Effector CD4-positive, alpha-beta T cell (primary cell): ENCODE data around the gene RPL4.
"Not testable (repeated sequence)": the region's sequence is repeated elsewhere in the genome, so short reads cannot be mapped to it uniquely, and the experiment has no call there.

Experiments
- DNase-seq: peaks from one replicate; pipeline ENCODE4 v3.0.0-alpha.2; 2020

RPL4 gene

DNA sequence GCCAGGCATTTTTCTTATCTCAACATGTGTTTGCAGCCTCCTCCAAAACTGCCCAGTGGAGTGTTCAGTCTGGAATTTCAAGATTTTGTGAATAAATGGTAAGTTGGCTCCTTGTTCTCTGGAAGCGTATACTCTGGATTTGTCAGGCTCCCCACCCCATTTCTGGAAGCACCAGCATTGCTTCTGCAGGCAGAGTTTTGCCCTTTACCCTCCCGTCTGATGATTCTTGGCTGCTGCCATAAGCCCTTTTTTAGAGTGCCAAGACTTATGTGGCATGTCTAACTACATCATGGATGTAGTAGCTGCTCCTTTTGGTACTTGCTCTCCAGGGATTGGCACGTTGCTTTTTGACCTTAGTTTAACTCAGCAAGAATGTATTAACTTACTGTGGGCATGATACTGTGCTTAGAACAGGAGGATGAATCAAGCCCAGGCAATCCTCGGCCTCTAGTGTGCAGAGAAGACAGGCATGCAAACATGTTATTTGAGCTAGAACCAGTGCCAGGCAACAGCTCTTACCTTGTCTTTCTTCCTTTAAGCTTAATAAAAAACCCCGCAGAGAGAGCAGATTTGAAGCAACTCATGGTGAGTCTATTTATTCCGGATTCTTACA, 15.4 kb downstream of the RPL4 start:
- DNase-seq: no peak

GRCh38 chr15:66488525-66488924, 16.1 kb downstream of the RPL4 start:
- no peak for DNase-seq

DNA sequence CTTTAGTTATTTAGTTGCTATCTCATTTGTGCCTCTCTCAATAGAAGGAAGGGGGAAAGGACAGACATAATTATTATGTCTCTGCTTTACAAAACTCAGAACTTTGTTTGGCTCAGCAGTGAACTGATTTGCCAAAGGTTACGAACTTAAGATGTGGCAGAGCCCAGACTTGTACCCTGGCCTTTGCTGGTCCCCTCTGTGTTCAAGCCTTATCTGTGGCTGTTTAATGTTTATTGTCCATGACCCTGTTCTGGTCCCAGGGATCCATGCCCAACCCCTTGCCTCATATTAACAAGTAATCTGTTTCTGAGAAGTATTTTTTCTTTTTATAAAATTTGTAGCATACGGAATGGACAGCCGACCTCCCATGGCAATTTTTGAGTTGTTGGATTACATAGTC, 17.8 kb downstream of the RPL4 start:
- no peak for DNase-seq

GRCh38 chr15:66484539-66485112, 20.0 kb downstream of the RPL4 start:
- no peak for DNase-seq

DNA sequence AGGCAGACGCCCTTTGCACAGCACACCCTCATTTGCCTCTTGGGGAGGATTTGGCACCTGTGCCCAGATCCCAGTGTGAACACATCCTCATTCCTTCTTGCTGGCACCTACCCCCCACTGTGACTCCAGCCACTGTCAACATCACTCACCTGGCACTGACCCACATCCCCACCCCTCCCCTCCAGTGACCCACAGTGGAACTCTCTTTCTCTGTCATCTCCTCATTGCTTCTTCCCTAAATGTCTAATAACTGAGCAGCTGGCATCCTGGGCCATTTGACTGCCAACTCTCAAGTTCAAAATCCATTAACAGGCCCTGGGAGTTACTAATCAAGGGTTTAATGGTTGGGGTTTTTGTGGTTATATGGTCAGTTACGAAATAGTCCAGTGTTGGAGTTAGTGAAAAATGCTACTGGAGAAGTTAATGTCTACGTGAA, 21.5 kb downstream of the RPL4 start:
- DNase-seq: no peak

DNA sequence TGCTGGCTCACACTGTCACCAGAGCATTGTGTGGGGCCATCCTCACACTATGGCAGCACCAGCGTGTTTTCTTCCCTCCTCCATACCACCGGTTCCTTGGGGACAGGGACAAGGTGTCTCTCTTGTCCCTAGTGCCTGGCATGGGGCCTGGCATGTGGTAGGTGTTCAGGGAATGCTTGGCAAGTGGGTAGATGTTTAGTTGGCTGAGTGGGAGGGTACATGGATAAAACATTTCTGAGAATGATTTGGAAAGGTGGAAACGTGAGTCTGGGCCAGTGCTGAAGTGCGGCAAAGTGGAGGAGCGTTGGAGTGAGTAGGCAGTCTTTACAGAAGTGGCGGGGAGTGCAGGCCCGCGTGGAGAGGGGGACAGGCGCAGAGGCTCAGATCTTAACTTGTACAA, 22.1 kb downstream of the RPL4 start:
- DNase-seq: no peak

DNA sequence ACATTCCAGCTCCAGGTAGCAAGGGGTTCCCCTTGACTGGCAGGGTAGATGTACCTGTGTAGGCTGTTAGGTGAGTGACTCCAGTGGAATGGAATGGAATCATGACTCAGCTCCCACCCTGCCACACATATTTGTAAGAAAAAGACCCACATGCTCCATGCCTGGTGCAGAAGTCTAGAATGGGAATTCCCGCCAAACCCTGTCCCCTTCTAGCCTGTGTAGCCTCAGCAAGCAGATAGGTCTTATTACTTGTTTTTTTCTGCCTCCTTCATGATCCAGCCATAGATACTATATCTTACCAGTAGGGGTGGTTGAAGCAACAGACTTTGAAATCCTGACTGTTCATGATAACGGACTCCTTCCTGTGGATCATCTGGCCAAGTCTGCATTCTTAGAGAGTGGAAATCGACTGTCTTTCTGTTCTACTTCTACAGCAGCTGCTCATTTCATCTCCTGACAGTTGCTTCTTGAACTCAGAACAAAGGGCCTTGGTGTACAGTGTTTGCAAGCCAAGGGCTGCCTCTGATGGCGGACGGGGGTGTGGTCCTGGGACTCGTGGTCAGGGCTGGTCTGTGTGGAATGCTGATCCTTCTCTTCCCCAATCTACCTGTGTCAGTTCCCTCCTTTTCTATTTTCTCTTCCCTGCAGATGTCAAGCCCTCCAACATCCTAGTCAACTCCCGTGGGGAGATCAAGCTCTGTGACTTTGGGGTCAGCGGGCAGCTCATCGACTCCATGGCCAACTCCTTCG, 23.4 kb downstream of the RPL4 start:
- no peak for DNase-seq

DNA sequence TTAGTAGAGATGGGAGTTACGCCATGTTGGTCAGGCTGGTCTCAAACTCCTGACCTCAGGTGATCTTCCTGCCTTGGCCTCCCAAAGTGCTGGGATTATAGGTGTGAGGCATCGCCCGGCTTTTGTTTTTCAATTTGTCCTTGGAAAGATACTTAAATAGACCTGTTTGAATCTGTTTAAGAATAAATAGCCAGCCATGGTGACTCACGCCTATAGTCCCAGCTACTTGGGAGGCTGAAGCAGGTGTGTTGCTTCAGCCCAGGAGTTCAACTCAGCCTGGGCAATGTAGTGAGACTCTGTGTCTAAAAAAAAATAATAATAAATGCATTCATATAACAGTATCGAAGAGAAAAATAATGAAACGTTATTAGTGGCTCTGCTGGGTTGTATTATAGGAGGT, 24.4 kb downstream of the RPL4 start:
- DNase-seq: no peak

DNA sequence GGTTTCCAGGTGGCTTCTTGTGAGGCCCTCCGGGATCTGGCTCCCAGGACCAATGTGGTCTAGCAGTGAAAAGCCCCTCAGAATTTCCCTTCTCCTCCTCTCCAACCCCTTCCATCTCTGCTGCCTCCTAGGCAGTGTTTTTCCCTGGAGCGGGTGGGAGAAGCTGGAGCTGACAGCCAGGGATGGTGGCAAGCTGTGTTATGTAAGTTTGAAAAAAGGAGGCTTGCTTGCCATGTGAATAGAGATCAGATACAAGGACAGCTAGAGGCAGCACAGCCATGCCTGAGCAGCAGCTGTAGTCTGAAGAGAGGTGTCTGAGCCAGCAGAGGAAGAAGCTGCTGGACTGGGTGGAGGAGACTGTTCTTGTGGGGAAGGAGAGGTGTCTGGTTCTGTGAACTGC, 27.6 kb downstream of the RPL4 start:
- DNase-seq: no peak

GRCh38 chr15:66476535-66476934, 28.1 kb downstream of the RPL4 start:
- DNase-seq: no peak

DNA sequence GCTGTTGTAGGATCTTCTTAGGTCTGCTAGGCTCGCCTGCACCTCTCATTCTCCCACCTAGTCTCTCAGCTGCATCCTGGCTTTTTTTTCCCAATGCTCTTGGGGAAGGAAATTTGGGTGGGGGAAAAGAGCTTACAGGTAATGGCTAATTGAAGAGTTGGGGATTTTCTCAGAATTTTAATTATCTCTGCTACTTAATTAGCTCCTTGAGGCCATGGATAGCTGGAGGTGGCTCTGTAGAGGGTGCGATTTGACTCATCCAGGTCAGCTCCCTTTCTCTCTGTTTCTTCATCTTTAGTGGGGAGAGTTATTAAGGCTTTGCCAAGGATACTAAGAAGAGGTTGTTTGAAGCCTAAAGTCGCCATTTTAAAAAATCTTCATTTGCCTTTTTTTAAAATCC, 29.7 kb downstream of the RPL4 start:
- DNase-seq: no peak

DNA sequence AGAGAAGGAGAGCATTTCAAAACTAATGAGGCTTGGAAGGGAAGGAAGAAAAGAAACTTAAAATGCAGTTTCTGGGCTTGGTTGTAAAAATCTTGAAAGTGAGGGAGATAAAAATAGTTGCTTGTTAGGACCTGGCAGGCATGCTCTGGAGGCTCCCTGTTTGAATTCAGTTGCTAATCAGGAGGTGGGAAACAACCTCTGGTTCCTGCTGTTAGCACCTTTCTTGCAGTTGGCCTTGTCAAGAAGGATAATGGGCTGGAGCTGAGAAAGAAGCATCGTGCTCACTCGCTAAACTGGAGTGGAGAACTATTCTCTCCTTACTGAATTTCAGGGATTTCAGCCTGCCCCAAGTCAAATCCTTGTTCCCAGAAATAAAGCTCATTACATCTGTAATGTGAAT, 30.5 kb downstream of the RPL4 start:
- no peak for DNase-seq

DNA sequence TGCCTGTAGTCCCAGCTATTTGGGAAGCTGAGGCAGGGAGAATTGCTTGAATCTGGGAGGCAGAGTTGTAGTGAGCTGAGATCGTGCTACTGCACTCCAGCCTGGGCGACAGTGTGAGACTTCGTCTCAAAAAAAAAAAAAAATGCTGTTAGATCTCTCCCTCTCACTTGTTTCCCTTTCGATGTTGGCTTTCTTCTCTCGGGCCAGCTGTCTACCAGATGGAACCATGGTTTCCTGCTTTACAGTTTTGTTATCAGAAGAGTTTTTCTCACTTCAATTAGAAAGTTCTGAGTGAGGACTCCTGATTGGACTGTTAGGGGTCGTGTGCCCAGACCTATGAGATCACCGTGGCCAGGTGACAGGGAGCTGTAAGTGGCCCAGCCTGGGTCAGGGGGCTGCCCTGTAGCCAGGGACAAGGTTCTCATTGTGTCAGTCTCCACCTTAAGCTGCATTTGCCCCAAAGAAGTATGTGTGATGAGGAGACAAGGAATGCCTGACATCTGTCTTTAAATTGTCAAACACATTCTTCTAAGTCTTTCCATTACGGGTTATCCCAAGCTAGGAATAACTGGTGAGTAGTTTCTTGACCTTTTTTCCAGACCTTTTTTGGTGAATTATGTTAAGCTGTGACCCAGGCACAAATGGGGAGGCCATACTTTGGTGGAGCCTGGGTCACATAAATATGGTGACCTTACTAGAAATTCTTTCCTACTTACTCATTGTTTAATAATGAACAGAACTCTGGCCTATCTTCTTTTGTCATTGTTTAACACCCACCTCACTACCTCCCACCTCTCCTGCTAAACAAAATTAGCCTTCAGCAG, 32.3 kb downstream of the RPL4 start:
- peak; percentile 14 for DNase-seq

GRCh38 chr15:66470825-66471224, 33.8 kb downstream of the RPL4 start:
- not testable (repeated sequence) for DNase-seq

GRCh38 chr15:66467162-66468040, 37.3 kb downstream of the RPL4 start:
- DNase-seq: not testable (repeated sequence)

DNA sequence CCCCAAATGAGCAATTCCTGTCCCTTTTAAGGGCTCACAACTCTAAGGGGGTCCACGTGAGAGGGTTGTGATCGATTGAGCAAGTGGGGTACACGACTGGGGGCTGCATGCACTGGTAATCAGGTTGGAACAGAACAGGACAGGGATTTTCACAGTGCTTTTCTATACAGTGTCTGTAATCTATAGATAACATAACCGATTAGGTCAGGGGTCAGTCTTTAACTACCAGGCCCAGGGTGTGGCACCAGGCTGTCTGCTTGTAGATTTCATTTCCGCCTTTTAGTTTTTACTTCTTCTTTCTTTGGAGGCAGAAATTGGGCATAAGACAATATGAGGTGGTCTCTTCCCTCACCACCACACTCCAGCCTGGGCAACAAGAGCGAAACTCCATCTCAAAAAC, 39.4 kb downstream of the RPL4 start:
- DNase-seq: not testable (repeated sequence)

DNA sequence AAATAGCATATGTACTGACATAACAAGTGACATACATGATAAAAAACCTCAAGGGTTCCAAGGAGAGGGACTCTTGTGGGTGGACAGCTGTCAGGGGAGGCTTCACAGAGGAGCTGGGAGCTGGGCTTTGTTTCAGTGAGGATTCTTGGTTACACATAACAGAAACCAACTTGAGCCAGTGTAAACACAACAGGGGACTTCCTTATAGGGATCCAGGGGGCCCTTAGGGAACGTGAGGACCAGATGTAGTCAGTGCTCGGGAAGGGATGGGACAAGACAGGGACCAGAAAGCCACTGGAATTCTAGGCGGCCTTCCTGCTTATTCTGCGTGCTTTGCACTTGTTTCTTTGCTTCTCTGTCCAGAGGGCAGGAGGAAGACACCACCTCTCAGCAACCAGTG, 42.0 kb downstream of the RPL4 start:
- no peak for DNase-seq

- DNase-seq: no peak
Observed at GRCh38 chr15:66461917-66462316, 42.7 kb downstream of the RPL4 start.

GRCh38 chr15:66461294-66461693, 43.4 kb downstream of the RPL4 start:
- DNase-seq: not testable (repeated sequence)

- DNase-seq: no peak
Observed at GRCh38 chr15:66459818-66460615, 44.6 kb downstream of the RPL4 start.

GRCh38 chr15:66456211-66456610, 48.4 kb downstream of the RPL4 start:
- no peak for DNase-seq

- no peak for DNase-seq
Observed at GRCh38 chr15:66454143-66454542, 50.5 kb downstream of the RPL4 start.
